BLaER1 (cell line): Measurements from ENCODE around the gene KCTD3.

Experiments used
- H3K27ac ChIP-seq: shearing (Covaris generic); formaldehyde crosslinking; 2 replicates; pipeline ENCODE4 v1.8.1; 2022
- H3K27me3 ChIP-seq: shearing (Covaris generic); formaldehyde crosslinking; 2 replicates; pipeline ENCODE4 v1.8.1; 2022
- H3K36me3 ChIP-seq: shearing (Covaris generic); formaldehyde crosslinking; 2 replicates; pipeline ENCODE4 v1.8.1; 2022
- H3K4me1 ChIP-seq: shearing (Covaris generic); formaldehyde crosslinking; 2 replicates; pipeline ENCODE4 v1.8.1; 2022
- H3K4me2 ChIP-seq: shearing (Covaris generic); formaldehyde crosslinking; 2 replicates; pipeline ENCODE4 v1.8.1; 2022
- H3K4me3 ChIP-seq: shearing (Covaris generic); formaldehyde crosslinking; 2 replicates; pipeline ENCODE4 v1.8.1; 2022
- H3K9ac ChIP-seq: shearing (Covaris generic); formaldehyde crosslinking; 2 replicates; pipeline ENCODE4 v1.8.1; 2022
- H3K9me3 ChIP-seq: shearing (Covaris generic); formaldehyde crosslinking; 2 replicates; pipeline ENCODE4 v1.8.1; 2022
- H4K20me1 ChIP-seq: shearing (Covaris generic); formaldehyde crosslinking; 2 replicates; pipeline ENCODE4 v1.8.1; 2022
- Cebpa-rat ChIP-seq: shearing (Covaris generic); IDR thresholded peaks from 2 replicates; pipeline ENCODE4 v1.8.1; 2022

The KCTD3 gene

DNA sequence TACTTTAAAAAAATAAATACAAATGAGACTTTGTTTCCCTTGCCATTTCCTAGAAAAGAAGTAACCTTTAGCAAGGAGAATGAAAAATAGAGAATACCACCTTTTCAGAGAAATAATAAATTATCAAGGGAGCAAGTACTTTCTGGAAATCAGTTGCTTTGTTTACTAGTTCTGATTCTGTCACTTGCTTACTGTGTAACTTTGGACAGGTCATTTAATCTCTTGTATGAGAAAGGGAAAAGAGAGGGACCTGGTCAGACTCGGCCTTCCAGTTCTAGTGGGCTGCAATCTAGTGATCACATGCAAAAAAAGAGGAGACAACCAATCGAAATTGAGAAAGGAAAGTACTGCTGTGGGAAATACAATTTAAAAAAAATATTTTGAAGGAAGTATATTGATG, 34.2 kb downstream of the KCTD3 start:
- Histone ChIP-seq H3K27me3 (no peaks in the 10 kb centered on the region), H3K27ac (no peak overlapping the region), H3K4me2 (no peak overlapping the region), H3K36me3 (peaks cover 74% of the 10 kb centered on the region), H3K9me3 (no peaks in the 10 kb centered on the region), H4K20me1 (peaks cover 10% of the 10 kb centered on the region), H3K4me3 (no peak overlapping the region), H3K9ac (no peak overlapping the region), H3K4me1 (peaks cover 12% of the 10 kb centered on the region; the same call in 1 of the 2 replicates)
- TF ChIP-seq Cebpa-rat, result no peak

DNA sequence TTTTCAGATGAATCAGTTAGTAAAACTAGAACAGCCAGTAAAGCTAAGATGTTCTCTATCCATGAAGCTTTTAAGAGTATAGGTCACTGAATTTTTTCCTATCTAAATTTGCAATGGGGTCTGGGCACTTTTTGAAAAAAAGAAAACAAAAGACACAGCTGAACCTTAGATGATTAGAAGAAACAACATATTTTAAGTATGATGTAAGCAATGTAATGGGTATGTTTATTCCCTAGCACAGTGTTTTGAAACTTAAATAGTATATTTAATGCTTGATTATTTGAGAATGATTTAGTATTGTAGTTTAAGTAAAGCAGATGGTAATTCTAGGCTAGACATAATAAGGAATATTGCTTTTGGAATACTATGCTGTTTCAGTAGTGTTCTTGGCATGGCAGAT, 36.2 kb downstream of the KCTD3 start:
- Histone ChIP-seq H4K20me1 (peaks cover 12% of the 10 kb centered on the region), H3K36me3 (peaks cover 62% of the 10 kb centered on the region), H3K9me3 (no peaks in the 10 kb centered on the region), H3K27ac (no peak overlapping the region), H3K4me3 (no peak overlapping the region), H3K9ac (no peak overlapping the region), H3K4me1 (peaks cover 12% of the 10 kb centered on the region; the same call in 1 of the 2 replicates), H3K4me2 (no peak overlapping the region), H3K27me3 (no peaks in the 10 kb centered on the region)
- TF ChIP-seq Cebpa-rat, result no peak

DNA sequence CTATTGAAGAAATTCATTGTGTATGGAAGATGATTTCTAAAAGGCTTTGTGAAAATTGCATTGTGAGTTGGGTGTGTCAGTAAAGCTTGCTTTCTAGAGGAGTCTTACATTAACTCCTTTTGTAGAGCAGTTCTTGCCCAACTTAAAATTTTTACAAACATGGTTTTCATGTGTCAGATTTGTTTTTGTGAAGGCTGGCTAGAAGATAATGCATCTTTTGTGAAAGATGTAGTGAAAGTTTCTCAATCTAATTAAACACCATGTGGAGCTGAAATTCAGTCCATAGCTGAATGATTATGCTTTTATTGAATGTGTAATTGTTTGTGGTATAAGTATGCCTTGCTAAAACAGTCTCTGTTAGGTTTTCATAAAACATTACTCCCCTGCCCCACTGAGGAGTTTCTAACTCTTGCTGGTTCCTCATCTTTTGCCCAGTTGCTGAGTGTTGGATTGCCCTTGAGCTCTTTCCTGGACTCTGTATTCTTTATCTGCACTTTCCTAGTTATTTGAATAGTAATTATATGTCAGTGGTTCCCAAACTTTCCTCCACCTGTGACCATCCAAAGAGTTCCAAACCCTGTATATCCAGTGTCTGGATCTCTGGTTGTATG, 38.0 kb downstream of the KCTD3 start:
- 0 out of 2 replicates have a peak, but pooled peaks cover 4% of the 10 kb centered on the region for H3K4me1 ChIP-seq
- H3K36me3 ChIP-seq, result peaks cover 72% of the 10 kb centered on the region
- no peak overlapping the region for H3K4me2 ChIP-seq
- H3K9ac ChIP-seq, result no peak overlapping the region
- H4K20me1 ChIP-seq, result peaks cover 12% of the 10 kb centered on the region
- TF ChIP-seq Cebpa-rat, result no peak
- no peak overlapping the region for H3K27ac ChIP-seq
- no peaks in the 10 kb centered on the region for H3K27me3 ChIP-seq
- no peaks in the 10 kb centered on the region for H3K9me3 ChIP-seq
- no peak overlapping the region for H3K4me3 ChIP-seq

DNA sequence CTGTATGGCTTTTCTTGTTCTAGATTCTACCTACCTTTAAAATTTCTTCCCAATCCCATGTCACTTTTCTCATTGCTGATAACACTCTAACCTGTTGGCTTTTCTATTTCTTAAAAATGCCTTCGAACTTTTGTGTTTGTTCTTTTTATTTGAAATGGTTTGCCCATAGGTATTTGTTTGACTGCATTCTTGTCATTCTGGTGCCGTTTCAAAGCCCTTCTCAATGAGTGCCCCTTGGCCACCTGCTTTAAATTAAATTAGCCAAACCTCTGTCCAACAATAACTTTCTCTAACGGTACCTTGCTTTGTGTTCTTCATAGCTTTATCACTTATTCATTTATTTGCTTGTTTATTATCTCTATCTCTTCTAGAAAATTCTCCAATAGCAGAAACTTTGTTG, 38.9 kb downstream of the KCTD3 start:
- no peak overlapping the region for H3K4me2 ChIP-seq
- no peaks in the 10 kb centered on the region for H3K4me1 ChIP-seq
- TF ChIP-seq Cebpa-rat, result no peak
- no peak overlapping the region for H3K9ac ChIP-seq
- no peak overlapping the region for H3K27ac ChIP-seq
- peaks cover 12% of the 10 kb centered on the region for H4K20me1 ChIP-seq
- H3K36me3 ChIP-seq, result peaks cover 69% of the 10 kb centered on the region
- H3K9me3 ChIP-seq, result no peaks in the 10 kb centered on the region
- H3K27me3 ChIP-seq, result no peaks in the 10 kb centered on the region
- no peak overlapping the region for H3K4me3 ChIP-seq

DNA sequence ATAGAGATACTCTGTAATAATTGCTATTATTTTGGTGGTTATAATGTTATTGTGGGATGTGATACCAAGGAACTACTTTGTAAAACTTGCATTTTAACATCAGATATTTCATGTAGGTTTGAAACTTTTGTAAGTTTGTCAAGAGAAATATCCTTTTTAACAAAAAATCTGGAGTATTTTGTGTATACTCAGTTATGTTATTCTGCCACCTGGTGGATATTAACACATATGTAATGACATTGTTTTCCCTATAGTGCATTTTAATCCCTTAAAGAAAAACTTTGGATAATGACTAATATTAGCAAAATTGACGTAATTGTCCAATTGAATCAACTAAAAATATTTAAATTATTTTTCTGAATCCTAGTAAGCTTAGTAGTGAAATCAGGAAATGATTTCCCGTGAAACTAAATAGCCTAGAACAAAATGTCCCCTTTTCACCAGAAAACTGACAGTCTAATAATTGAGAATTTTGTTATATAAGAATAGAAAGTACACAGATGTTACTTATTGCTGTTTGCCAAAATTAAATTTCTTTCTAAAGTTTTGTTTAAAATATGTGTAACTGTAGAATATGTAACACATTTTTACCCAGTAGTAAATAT, 39.6 kb downstream of the KCTD3 start:
- TF ChIP-seq Cebpa-rat, result no peak

DNA sequence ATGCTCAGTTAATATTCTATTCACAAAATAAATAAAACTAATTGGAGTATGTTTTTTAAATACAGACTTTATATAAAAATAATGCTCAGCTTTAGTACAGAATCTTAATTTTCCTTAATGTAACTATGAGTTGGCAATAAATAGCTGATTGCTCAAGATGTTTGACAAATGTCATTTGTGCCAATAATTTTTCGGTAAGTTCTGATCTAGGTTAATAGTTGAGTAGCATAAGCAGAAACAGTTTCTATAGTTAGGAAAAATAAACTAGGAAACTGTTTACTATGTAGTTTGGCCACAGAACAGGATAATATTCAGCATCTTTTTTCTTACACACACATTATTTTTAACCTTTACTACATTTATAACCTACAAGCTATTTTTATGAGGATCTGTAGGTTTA, 40.3 kb downstream of the KCTD3 start:
- Histone ChIP-seq H3K27ac (no peak overlapping the region), H3K9me3 (0 out of 2 replicates have a peak, but pooled peaks cover under 1% of the 10 kb centered on the region), H3K36me3 (peaks cover 68% of the 10 kb centered on the region), H3K27me3 (no peaks in the 10 kb centered on the region), H3K4me3 (no peak overlapping the region), H3K4me1 (no peaks in the 10 kb centered on the region), H4K20me1 (peaks cover 12% of the 10 kb centered on the region), H3K4me2 (no peak overlapping the region), H3K9ac (no peak overlapping the region)
- TF ChIP-seq Cebpa-rat, result no peak

More for the DNA sequence above, 39.6 kb downstream of the KCTD3 start:
- no peaks in the 10 kb centered on the region for H3K9me3 ChIP-seq
- H3K4me1 ChIP-seq, result no peaks in the 10 kb centered on the region
- no peak overlapping the region for H3K4me3 ChIP-seq
- no peak overlapping the region for H3K27ac ChIP-seq
- no peak overlapping the region for H3K4me2 ChIP-seq
- H3K9ac ChIP-seq, result no peak overlapping the region
- H4K20me1 ChIP-seq, result peaks cover 12% of the 10 kb centered on the region
- H3K36me3 ChIP-seq, result peaks cover 65% of the 10 kb centered on the region
- H3K27me3 ChIP-seq, result no peaks in the 10 kb centered on the region

DNA sequence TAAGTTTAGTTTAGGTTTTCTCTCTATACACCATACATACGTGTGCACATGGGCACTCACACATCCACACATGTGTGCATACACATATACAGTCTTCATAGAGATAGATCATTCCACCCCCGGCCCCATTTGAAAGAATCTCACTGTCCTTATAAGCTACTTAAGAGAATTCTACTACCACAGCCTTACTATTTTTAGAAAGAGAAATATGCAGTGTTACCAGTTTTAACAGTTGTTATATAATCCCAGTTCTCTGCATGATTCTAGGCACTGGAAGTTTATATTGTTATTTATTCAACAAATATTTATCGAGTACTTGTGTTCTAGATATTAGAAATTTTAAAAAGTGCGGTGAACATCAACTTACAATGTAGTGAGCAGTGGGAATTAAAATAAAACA, 41.5 kb downstream of the KCTD3 start:
- H3K27ac ChIP-seq, result no peak overlapping the region
- peaks cover 13% of the 10 kb centered on the region for H3K9me3 ChIP-seq
- no peaks in the 10 kb centered on the region for H3K4me1 ChIP-seq
- no peak overlapping the region for H3K4me3 ChIP-seq
- H3K36me3 ChIP-seq, result peaks cover 71% of the 10 kb centered on the region
- H3K9ac ChIP-seq, result no peak overlapping the region
- H4K20me1 ChIP-seq, result peaks cover 17% of the 10 kb centered on the region
- TF ChIP-seq Cebpa-rat, result no peak
- H3K4me2 ChIP-seq, result no peak overlapping the region
- H3K27me3 ChIP-seq, result no peaks in the 10 kb centered on the region

DNA sequence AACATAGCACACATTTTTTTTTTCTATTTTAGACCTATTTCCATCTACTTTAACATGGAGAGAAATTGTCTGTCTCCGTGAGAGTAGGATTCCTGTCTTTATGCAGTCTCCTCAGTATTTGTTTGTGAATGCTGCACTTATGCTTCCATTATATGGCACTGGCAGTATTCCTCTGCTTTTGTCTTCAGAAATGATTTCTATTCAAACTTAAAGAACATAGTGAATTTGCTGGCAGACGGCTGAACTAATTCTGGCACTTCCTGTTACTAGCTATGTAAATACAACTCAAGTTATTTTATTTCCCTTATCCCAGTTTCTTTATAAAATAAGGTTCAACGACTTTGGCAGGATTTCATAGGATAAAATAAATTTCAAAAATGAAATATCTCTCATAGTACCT, 45.3 kb downstream of the KCTD3 start:
- H4K20me1 ChIP-seq, result peaks cover 17% of the 10 kb centered on the region; the same call in 1 of the 2 replicates
- no peak overlapping the region for H3K4me3 ChIP-seq
- no peak overlapping the region for H3K9ac ChIP-seq
- H3K27me3 ChIP-seq, result no peaks in the 10 kb centered on the region
- H3K27ac ChIP-seq, result no peak overlapping the region
- H3K36me3 ChIP-seq, result peaks cover 78% of the 10 kb centered on the region
- H3K4me2 ChIP-seq, result no peak overlapping the region
- no peak for TF ChIP-seq Cebpa-rat
- H3K4me1 ChIP-seq, result no peaks in the 10 kb centered on the region
- peaks cover 16% of the 10 kb centered on the region for H3K9me3 ChIP-seq

DNA sequence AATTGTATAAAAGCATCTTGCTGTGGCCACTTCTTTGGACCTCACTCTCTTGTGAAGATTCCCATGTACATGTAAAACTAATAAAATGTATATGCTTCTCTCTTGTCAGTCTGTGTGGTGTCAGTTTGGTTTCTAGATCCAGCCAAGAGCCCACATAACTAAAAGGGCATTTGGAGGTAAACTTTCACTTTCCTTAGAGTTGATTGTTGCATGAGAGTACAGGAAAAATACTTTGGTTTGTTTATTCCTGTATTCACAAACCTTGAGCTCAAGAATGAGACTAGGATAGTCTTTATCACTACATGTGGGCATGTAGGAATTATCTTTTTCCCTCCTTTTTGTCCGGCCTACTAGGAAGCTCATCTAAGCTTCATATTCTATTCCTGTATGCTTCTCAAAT, 50.9 kb downstream of the KCTD3 start:
- no peaks in the 10 kb centered on the region for H3K4me1 ChIP-seq
- H3K36me3 ChIP-seq, result peaks cover 72% of the 10 kb centered on the region
- no peak overlapping the region for H3K4me2 ChIP-seq
- TF ChIP-seq Cebpa-rat, result no peak
- H4K20me1 ChIP-seq, result peaks cover 17% of the 10 kb centered on the region; the same call in 1 of the 2 replicates
- no peak overlapping the region for H3K9ac ChIP-seq
- H3K4me3 ChIP-seq, result no peak overlapping the region
- H3K27me3 ChIP-seq, result no peaks in the 10 kb centered on the region
- no peak overlapping the region for H3K27ac ChIP-seq
- peaks cover 10% of the 10 kb centered on the region for H3K9me3 ChIP-seq

DNA sequence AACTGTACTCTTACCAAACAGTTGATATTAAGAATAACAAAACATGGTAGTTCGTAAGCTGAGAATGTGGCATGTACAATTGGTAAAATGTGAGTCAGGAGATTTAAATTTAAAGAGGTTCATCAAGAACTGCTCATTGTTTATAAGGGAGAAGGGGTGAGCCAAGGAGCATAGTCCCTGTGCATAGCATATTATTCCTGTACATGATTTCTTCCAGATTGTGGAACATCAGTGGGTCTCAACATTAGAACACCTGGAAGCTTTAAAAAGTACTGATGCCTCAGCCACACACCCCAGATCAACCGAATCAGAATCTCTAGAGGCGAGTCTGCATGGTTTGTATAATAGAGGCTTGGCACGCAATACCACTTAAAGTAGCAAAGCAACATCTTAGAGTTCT, 56.1 kb downstream of the KCTD3 start:
- H3K4me3 ChIP-seq, result no peak overlapping the region
- TF ChIP-seq Cebpa-rat, result no peak
- H3K9ac ChIP-seq, result no peak overlapping the region
- H3K9me3 ChIP-seq, result no peaks in the 10 kb centered on the region
- H3K27me3 ChIP-seq, result no peaks in the 10 kb centered on the region
- peaks cover 31% of the 10 kb centered on the region for H3K36me3 ChIP-seq
- no peak overlapping the region for H3K27ac ChIP-seq
- no peaks in the 10 kb centered on the region for H4K20me1 ChIP-seq
- no peak overlapping the region for H3K4me2 ChIP-seq
- no peaks in the 10 kb centered on the region for H3K4me1 ChIP-seq
